ENCODE data around the gene KCMF1. TPM values are rescaled to one million over a fixed set of nuclear protein-coding genes. Genes with fewer than 3 reads are reported as not detected.

KCMF1 gene
- polyA plus RNA-seq, 1 donor from 2014 or later = 43.3 TPM

- Histone ChIP-seq H3K4me2 (ENCODE audit: low read length) (no peak overlapping the region), H2AFZ (ENCODE audit: low read depth, low read length) (no peak overlapping the region), H3K9ac (ENCODE audit: low read length) (no peak overlapping the region), H3K27me3 (ENCODE audit: insufficient read depth, low read depth, low read length) (no peaks in the 10 kb centered on the region), H3K27ac (ENCODE audit: low read length) (no peak overlapping the region), H3K4me3 (ENCODE audit: low read length) (no peak overlapping the region), H4K20me1 (ENCODE audit: insufficient read depth) (no peaks in the 10 kb centered on the region), H3K9me3 (ENCODE audit: low read length) (no peaks in the 10 kb centered on the region), H3F3A (ENCODE audit: insufficient read depth, low read length, poor library complexity, severe bottlenecking) (no peaks in the 10 kb centered on the region), H3K9me2 (ENCODE audit: insufficient read depth, low read length) (no peaks in the 10 kb centered on the region), H3K36me3 (ENCODE audit: insufficient read depth, low read length) (no peaks in the 10 kb centered on the region), H3K79me2 (replicated peaks; ENCODE audit: insufficient read depth, low read length) (no peaks in the 10 kb centered on the region)
- TF ChIP-seq EZH2 (IDR thresholded peaks at IDR 0.05; ENCODE audit: borderline replicate concordance, insufficient read depth, low read length, poor library complexity, severe bottlenecking) = no peak
- TF ChIP-seq SMC3 (conservative IDR thresholded peaks at IDR 0.05; ENCODE audit: poor library complexity) = no peak
- TF ChIP-seq RAD21 (conservative IDR thresholded peaks at IDR 0.05) = no peak
- TF ChIP-seq TAF1 (IDR thresholded peaks at IDR 0.05; ENCODE audit: low read depth) = no peak
- no peak for TF ChIP-seq POLR2AphosphoS5 (IDR thresholded peaks at IDR 0.05)
- TF ChIP-seq CTCF (IDR thresholded peaks at IDR 0.05; ENCODE audit: poor library complexity, severe bottlenecking) = no peak
- TF ChIP-seq REST (IDR thresholded peaks at IDR 0.05; ENCODE audit: borderline replicate concordance) = no peak
Measured at GRCh38 chr2:84946204-84947009, 24.6 kb upstream of the KCMF1 start.

- Histone ChIP-seq H2AFZ (ENCODE audit: low read depth, low read length) (no peak overlapping the region), H3K36me3 (ENCODE audit: insufficient read depth, low read length) (no peaks in the 10 kb centered on the region), H3K27ac (ENCODE audit: low read length) (no peak overlapping the region), H3K27me3 (ENCODE audit: insufficient read depth, low read depth, low read length) (no peaks in the 10 kb centered on the region), H3K4me3 (ENCODE audit: low read length) (no peak overlapping the region), H3K79me2 (replicated peaks; ENCODE audit: insufficient read depth, low read length) (no peaks in the 10 kb centered on the region), H3F3A (ENCODE audit: insufficient read depth, low read length, poor library complexity, severe bottlenecking) (no peaks in the 10 kb centered on the region), H3K9me3 (ENCODE audit: low read length) (no peaks in the 10 kb centered on the region), H4K20me1 (ENCODE audit: insufficient read depth) (no peaks in the 10 kb centered on the region), H3K9me2 (ENCODE audit: insufficient read depth, low read length) (no peaks in the 10 kb centered on the region), H3K4me2 (ENCODE audit: low read length) (no peak overlapping the region), H3K9ac (ENCODE audit: low read length) (no peak overlapping the region)
- TF ChIP-seq MXI1 (conservative IDR thresholded peaks at IDR 0.05; ENCODE audit: poor library complexity, severe bottlenecking) (no peak), TAF1 (IDR thresholded peaks at IDR 0.05; ENCODE audit: low read depth) (no peak), CTCF (IDR thresholded peaks at IDR 0.05; ENCODE audit: poor library complexity, severe bottlenecking) (no peak), EZH2 (IDR thresholded peaks at IDR 0.05; ENCODE audit: borderline replicate concordance, insufficient read depth, low read length, poor library complexity, severe bottlenecking) (no peak), REST (IDR thresholded peaks at IDR 0.05; ENCODE audit: borderline replicate concordance) (no peak), RAD21 (conservative IDR thresholded peaks at IDR 0.05) (no peak), POLR2AphosphoS5 (IDR thresholded peaks at IDR 0.05) (no peak), SMC3 (conservative IDR thresholded peaks at IDR 0.05; ENCODE audit: poor library complexity) (no peak), EP300 (conservative IDR thresholded peaks at IDR 0.05; ENCODE audit: poor library complexity, severe bottlenecking) (no peak)
Measured at GRCh38 chr2:84947010-84947593, 23.9 kb upstream of the KCMF1 start.

Measured in neural cell (in vitro differentiated cells).